SK-N-SH treated with all-trans-retinoic acid at 6 μM for 48 hours (cell line): ENCODE measurements around the gene CACNA2D4.

Source experiments
- ATAC-seq: fragments of 200-7000 bp; cut with Tn5 transposase; 3 replicates; pipeline ENCODE4 v1.9.1; 2020; ENCODE audit warnings: mild to moderate bottlenecking, moderate library complexity
- ARNTL ChIP-seq: fragments of 450-650 bp; formaldehyde crosslinking; IDR thresholded peaks from 2 replicates; pipeline ENCODE4 v1.5.0; 2020; ENCODE audit warnings: low read depth, mild to moderate bottlenecking, moderate library complexity, borderline replicate concordance
- BACH2 ChIP-seq: fragments of 250-450 bp; sonication (Bioruptor Pico); IDR thresholded peaks from 2 replicates; pipeline ENCODE4 v1.9.0; 2021; ENCODE audit warnings: mild to moderate bottlenecking, borderline replicate concordance
- CSDC2 ChIP-seq: fragments of 250-450 bp; sonication (Bioruptor Pico); IDR thresholded peaks from 2 replicates; pipeline ENCODE4 v1.5.0; 2020; ENCODE audit warnings: mild to moderate bottlenecking, moderate library complexity
- GLIS3 ChIP-seq: fragments of 250-450 bp; sonication (Bioruptor Pico); IDR thresholded peaks from 2 replicates; pipeline ENCODE4 v1.5.0; 2020; ENCODE audit warnings: mild to moderate bottlenecking, moderate library complexity
- ISL1 ChIP-seq: fragments of 250-450 bp; sonication (Bioruptor Pico); IDR thresholded peaks from 2 replicates; pipeline ENCODE4 v2.1.2; 2022; ENCODE audit warnings: mild to moderate bottlenecking, moderate library complexity
- OSR1 ChIP-seq: fragments of 250-450 bp; sonication (Bioruptor Pico); IDR thresholded peaks from 2 replicates; pipeline ENCODE4 v1.8.0; 2022; ENCODE audit warnings: moderate library complexity, mild to moderate bottlenecking, inconsistent platforms
- PPARA ChIP-seq: fragments of 250-450 bp; sonication (Bioruptor Pico); IDR thresholded peaks from 2 replicates; pipeline ENCODE4 v1.5.0; 2020; ENCODE audit warnings: mild to moderate bottlenecking, borderline replicate concordance
- RARB ChIP-seq: fragments of 250-450 bp; sonication (Bioruptor Pico); IDR thresholded peaks from 2 replicates; pipeline ENCODE4 v1.8.0; 2021; ENCODE audit warnings: mild to moderate bottlenecking, moderate library complexity
- SNAI2 ChIP-seq: fragments of 250-450 bp; sonication (Bioruptor Pico); IDR thresholded peaks from 2 replicates; pipeline ENCODE4 v1.5.0; 2020; ENCODE audit warnings: mild to moderate bottlenecking, moderate library complexity
- TCF4 ChIP-seq: fragments of 250-450 bp; sonication (Bioruptor Pico); IDR thresholded peaks from 2 replicates; pipeline ENCODE4 v1.8.0; 2021; ENCODE audit warnings: mild to moderate bottlenecking, moderate library complexity, borderline replicate concordance
- TOX ChIP-seq: fragments of 250-450 bp; sonication (Bioruptor Pico); IDR thresholded peaks from 2 replicates; pipeline ENCODE4 v1.8.0; 2021; ENCODE audit warnings: mild to moderate bottlenecking, moderate library complexity, borderline replicate concordance
- ZC3H10 ChIP-seq: fragments of 250-450 bp; sonication (Bioruptor Pico); IDR thresholded peaks from 2 replicates; pipeline ENCODE4 v1.5.1; 2021; ENCODE audit warnings: mild to moderate bottlenecking, moderate library complexity
- ZFP3 ChIP-seq: fragments of 250-450 bp; sonication (Bioruptor Pico); IDR thresholded peaks from 2 replicates; pipeline ENCODE4 v1.5.0; 2020; ENCODE audit warnings: mild to moderate bottlenecking, moderate library complexity
- ZFP30 ChIP-seq: fragments of 450-650 bp; formaldehyde crosslinking; IDR thresholded peaks from 2 replicates; pipeline ENCODE4 v1.5.0; 2022; ENCODE audit warnings: mild to moderate bottlenecking, moderate library complexity
- ZNF565 ChIP-seq: fragments of 450-650 bp; formaldehyde crosslinking; conservative IDR thresholded peaks from 2 replicates; pipeline ENCODE4 v1.5.0; 2020; ENCODE audit warnings: low read depth, mild to moderate bottlenecking, moderate library complexity
- ZNF70 ChIP-seq: fragments of 450-650 bp; formaldehyde crosslinking; IDR thresholded peaks from 2 replicates; pipeline ENCODE4 v1.5.0; 2020; ENCODE audit warnings: mild to moderate bottlenecking, moderate library complexity
- ZNF8 ChIP-seq: fragments of 450-650 bp; formaldehyde crosslinking; IDR thresholded peaks from 2 replicates; pipeline ENCODE4 v1.5.0; 2020; ENCODE audit warnings: mild to moderate bottlenecking, moderate library complexity
- TF ChIP-seq, protein P1 (sequence below): fragments of 250-450 bp; sonication (Bioruptor Pico); IDR thresholded peaks from 2 replicates; pipeline ENCODE4 v1.5.1; 2021; ENCODE audit warnings: mild to moderate bottlenecking, moderate library complexity
- TF ChIP-seq, protein P2 (sequence below): fragments of 250-450 bp; sonication (Bioruptor Pico); IDR thresholded peaks from 2 replicates; pipeline ENCODE4 v1.8.0; 2020; ENCODE audit warnings: mild to moderate bottlenecking, moderate library complexity, borderline replicate concordance
- TF ChIP-seq, protein P3 (sequence below): fragments of 250-450 bp; sonication (Bioruptor Pico); IDR thresholded peaks from 2 replicates; pipeline ENCODE4 v1.8.0; 2021; ENCODE audit warnings: low read depth, mild to moderate bottlenecking, moderate library complexity, borderline replicate concordance
- TF ChIP-seq, protein P4 (sequence below): fragments of 250-450 bp; sonication (Bioruptor Pico); IDR thresholded peaks from 2 replicates; pipeline ENCODE4 v1.5.0; 2020; ENCODE audit warnings: mild to moderate bottlenecking, moderate library complexity

Gene CACNA2D4

DNA sequence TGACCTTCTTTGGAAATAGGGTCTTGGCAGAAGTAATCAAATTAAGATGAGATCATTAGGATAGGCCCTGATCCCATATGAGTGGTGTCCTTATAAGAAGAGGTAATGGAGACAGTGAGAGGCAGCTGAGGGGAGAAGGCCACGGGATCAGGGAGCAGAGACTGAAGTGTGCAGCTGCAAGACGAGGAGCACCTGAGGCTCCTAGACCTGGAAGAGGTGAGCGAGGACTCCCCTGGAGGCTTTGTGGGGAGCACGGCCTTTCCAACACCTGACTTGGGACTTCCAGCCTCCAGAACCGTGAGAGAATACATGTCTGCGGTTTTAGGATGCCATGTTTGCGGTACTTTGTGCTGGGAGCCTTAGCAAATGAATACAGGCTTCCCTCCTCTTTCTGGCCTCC is 60.6 kb downstream of the CACNA2D4 start:
- ATAC-seq, result no peak
- TF ChIP-seq SNAI2 (CRISPR knock-in tag), result no peak
- no peak for TF ChIP-seq CSDC2 (CRISPR knock-in tag)
- no peak for TF ChIP-seq ZFP3 (CRISPR knock-in tag)
- TF ChIP-seq, protein P1, sequence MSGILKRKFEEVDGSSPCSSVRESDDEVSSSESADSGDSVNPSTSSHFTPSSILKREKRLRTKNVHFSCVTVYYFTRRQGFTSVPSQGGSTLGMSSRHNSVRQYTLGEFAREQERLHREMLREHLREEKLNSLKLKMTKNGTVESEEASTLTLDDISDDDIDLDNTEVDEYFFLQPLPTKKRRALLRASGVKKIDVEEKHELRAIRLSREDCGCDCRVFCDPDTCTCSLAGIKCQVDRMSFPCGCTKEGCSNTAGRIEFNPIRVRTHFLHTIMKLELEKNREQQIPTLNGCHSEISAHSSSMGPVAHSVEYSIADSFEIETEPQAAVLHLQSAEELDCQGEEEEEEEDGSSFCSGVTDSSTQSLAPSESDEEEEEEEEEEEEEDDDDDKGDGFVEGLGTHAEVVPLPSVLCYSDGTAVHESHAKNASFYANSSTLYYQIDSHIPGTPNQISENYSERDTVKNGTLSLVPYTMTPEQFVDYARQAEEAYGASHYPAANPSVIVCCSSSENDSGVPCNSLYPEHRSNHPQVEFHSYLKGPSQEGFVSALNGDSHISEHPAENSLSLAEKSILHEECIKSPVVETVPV (CRISPR knock-in tag), result no peak
- TF ChIP-seq RARB (CRISPR knock-in tag), result no peak
- no peak for TF ChIP-seq ZNF565 (CRISPR knock-in tag)

DNA sequence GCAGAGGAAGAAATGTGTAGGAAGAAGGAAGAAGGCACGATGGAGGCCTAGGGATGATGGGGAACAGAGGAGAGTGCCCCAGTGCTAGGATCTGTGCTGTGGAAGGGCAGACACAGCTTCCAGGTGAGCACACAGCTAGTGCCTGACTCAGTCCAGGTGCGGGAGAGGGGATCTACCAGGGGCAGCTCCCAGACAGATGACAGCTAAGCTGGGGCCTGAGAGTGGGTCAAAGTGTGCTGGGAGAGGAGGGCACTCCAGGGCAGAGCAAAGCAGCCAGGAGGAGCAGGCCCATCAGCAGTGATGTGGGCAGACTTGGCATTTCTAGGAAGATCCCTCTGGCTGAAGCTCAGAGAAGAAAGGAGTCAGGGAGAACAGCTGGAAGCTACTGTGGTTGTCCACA is 61.4 kb downstream of the CACNA2D4 start:
- no peak for ATAC-seq
- no peak for TF ChIP-seq TOX (CRISPR knock-in tag)
- TF ChIP-seq ZNF8 (CRISPR knock-in tag), result no peak
- no peak for TF ChIP-seq TCF4 (CRISPR knock-in tag)
- TF ChIP-seq BACH2 (CRISPR knock-in tag), result no peak
- no peak for TF ChIP-seq GLIS3 (CRISPR knock-in tag)
- TF ChIP-seq ZNF70, result no peak
- TF ChIP-seq SNAI2 (CRISPR knock-in tag), result no peak
- no peak for TF ChIP-seq PPARA (CRISPR knock-in tag)
- TF ChIP-seq OSR1 (CRISPR knock-in tag), result no peak
- TF ChIP-seq RARB (CRISPR knock-in tag), result no peak
- TF ChIP-seq, protein P2, sequence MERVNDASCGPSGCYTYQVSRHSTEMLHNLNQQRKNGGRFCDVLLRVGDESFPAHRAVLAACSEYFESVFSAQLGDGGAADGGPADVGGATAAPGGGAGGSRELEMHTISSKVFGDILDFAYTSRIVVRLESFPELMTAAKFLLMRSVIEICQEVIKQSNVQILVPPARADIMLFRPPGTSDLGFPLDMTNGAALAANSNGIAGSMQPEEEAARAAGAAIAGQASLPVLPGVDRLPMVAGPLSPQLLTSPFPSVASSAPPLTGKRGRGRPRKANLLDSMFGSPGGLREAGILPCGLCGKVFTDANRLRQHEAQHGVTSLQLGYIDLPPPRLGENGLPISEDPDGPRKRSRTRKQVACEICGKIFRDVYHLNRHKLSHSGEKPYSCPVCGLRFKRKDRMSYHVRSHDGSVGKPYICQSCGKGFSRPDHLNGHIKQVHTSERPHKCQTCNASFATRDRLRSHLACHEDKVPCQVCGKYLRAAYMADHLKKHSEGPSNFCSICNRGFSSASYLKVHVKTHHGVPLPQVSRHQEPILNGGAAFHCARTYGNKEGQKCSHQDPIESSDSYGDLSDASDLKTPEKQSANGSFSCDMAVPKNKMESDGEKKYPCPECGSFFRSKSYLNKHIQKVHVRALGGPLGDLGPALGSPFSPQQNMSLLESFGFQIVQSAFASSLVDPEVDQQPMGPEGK (CRISPR knock-in tag), result no peak
- TF ChIP-seq ZC3H10 (CRISPR knock-in tag), result no peak

DNA sequence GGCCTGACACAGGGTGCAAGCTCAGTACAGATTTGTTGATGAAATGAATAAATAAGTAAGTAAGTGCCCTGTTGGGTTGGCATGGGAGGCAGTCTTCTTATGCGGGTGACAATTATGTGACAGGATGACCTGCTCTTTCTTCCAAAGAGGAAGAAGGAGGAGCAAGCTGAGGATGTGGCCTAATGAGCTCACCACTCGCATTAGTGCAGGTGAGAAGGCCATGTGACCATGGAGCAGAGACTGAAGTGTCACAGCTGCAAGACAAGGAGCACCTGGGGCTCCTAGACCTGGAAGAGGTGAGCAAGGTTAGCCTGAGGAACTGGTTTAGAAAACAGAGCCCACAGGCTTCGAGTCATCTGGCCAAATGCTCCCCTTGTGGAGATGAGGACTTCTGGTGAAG is 63.2 kb downstream of the CACNA2D4 start:
- TF ChIP-seq GLIS3 (CRISPR knock-in tag), result no peak
- TF ChIP-seq RARB (CRISPR knock-in tag), result no peak
- no peak for TF ChIP-seq ARNTL
- TF ChIP-seq ZFP30 (CRISPR knock-in tag), result no peak
- no peak for TF ChIP-seq TOX (CRISPR knock-in tag)
- TF ChIP-seq, protein P3, sequence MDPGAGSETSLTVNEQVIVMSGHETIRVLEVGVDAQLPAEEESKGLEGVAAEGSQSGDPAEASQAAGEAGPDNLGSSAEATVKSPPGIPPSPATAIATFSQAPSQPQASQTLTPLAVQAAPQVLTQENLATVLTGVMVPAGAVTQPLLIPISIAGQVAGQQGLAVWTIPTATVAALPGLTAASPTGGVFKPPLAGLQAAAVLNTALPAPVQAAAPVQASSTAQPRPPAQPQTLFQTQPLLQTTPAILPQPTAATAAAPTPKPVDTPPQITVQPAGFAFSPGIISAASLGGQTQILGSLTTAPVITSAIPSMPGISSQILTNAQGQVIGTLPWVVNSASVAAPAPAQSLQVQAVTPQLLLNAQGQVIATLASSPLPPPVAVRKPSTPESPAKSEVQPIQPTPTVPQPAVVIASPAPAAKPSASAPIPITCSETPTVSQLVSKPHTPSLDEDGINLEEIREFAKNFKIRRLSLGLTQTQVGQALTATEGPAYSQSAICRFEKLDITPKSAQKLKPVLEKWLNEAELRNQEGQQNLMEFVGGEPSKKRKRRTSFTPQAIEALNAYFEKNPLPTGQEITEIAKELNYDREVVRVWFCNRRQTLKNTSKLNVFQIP, result no peak
- no peak for TF ChIP-seq ZNF8 (CRISPR knock-in tag)
- TF ChIP-seq SNAI2 (CRISPR knock-in tag), result no peak
- TF ChIP-seq BACH2 (CRISPR knock-in tag), result no peak
- TF ChIP-seq PPARA (CRISPR knock-in tag), result no peak
- no peak for TF ChIP-seq ZNF70
- no peak for TF ChIP-seq ISL1 (CRISPR knock-in tag)
- no peak for TF ChIP-seq CSDC2 (CRISPR knock-in tag)
- TF ChIP-seq, protein P4, sequence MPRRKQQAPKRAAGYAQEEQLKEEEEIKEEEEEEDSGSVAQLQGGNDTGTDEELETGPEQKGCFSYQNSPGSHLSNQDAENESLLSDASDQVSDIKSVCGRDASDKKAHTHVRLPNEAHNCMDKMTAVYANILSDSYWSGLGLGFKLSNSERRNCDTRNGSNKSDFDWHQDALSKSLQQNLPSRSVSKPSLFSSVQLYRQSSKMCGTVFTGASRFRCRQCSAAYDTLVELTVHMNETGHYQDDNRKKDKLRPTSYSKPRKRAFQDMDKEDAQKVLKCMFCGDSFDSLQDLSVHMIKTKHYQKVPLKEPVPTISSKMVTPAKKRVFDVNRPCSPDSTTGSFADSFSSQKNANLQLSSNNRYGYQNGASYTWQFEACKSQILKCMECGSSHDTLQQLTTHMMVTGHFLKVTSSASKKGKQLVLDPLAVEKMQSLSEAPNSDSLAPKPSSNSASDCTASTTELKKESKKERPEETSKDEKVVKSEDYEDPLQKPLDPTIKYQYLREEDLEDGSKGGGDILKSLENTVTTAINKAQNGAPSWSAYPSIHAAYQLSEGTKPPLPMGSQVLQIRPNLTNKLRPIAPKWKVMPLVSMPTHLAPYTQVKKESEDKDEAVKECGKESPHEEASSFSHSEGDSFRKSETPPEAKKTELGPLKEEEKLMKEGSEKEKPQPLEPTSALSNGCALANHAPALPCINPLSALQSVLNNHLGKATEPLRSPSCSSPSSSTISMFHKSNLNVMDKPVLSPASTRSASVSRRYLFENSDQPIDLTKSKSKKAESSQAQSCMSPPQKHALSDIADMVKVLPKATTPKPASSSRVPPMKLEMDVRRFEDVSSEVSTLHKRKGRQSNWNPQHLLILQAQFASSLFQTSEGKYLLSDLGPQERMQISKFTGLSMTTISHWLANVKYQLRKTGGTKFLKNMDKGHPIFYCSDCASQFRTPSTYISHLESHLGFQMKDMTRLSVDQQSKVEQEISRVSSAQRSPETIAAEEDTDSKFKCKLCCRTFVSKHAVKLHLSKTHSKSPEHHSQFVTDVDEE, result no peak
- TF ChIP-seq ZNF565 (CRISPR knock-in tag), result no peak
- TF ChIP-seq, protein P1 (CRISPR knock-in tag), result no peak
- no peak for TF ChIP-seq ZFP3 (CRISPR knock-in tag)
- TF ChIP-seq, protein P2 (CRISPR knock-in tag), result no peak
- TF ChIP-seq ZC3H10 (CRISPR knock-in tag), result no peak
- no peak for ATAC-seq
